Choroid plexus epithelial cell (primary cell): ENCODE measurements around the gene IGFBP6.
A peak's percentile ranks its signal among the peaks of the same experiment; 100 is the strongest.

Experiments used
- DNase-seq: peaks from one replicate; pipeline ENCODE4 v3.0.0-alpha.2; 2010; ENCODE audit warnings: low read depth
- H3K4me3 ChIP-seq: 2 replicates; pipeline ENCODE4 v1.5.1; 2011; ENCODE audit warnings: low read depth, mild to moderate bottlenecking, control low read depth, low read length, moderate library complexity
- TF ChIP-seq, protein P1 (sequence below): conservative IDR thresholded peaks from 2 replicates; pipeline ENCODE4 v1.5.1; 2011; ENCODE audit warnings: low read depth, mild to moderate bottlenecking, control low read depth, inconsistent platforms, low read length, moderate library complexity

Gene IGFBP6

DNA sequence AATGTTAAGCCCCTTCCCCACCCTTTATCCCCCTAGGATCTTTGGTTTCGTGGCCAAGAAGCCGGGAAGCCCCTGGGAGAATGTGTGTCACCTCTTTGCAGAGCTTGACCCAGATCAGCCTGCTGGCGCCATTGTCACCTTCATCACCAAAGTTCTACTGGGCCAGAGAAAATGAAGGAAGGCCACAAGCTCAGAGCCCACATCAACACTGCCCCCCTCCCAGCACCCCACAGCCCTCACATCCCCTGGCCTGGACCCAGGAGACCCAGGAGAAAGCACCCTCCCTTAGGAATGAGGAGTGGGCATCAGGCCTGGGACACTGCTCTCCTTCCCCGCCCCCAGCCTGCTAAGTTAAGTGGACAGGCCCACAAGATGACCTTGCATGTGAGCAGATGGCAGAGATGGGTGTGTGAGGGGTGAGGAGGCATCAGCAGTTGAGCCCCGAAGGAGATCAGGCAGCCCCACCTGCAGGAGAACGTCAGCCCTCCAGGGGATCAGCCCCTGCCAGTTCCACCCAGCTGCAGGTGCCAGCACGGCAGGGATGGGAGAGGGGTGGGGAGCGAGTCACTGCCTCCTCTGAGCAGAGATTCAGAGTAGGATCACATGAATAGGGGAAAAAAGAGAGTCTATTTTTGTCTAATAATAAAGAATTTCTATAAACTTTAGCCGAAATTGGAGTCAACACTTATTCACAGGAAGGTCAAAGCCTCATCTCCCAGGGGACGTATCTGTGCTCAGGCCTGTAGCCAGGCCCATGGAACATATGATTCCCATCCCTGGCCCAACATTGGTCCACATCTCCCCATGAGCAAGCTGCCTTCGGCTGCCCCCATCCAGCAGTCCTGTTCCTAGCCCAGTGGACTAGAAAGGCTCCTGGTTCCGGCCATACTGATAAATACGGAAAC, 33.5 kb upstream of the IGFBP6 start:
- TF ChIP-seq, protein P1, sequence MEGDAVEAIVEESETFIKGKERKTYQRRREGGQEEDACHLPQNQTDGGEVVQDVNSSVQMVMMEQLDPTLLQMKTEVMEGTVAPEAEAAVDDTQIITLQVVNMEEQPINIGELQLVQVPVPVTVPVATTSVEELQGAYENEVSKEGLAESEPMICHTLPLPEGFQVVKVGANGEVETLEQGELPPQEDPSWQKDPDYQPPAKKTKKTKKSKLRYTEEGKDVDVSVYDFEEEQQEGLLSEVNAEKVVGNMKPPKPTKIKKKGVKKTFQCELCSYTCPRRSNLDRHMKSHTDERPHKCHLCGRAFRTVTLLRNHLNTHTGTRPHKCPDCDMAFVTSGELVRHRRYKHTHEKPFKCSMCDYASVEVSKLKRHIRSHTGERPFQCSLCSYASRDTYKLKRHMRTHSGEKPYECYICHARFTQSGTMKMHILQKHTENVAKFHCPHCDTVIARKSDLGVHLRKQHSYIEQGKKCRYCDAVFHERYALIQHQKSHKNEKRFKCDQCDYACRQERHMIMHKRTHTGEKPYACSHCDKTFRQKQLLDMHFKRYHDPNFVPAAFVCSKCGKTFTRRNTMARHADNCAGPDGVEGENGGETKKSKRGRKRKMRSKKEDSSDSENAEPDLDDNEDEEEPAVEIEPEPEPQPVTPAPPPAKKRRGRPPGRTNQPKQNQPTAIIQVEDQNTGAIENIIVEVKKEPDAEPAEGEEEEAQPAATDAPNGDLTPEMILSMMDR: no peak
- H3K4me3 ChIP-seq: no peak overlapping the region
- DNase-seq: peak; percentile 93

DNA sequence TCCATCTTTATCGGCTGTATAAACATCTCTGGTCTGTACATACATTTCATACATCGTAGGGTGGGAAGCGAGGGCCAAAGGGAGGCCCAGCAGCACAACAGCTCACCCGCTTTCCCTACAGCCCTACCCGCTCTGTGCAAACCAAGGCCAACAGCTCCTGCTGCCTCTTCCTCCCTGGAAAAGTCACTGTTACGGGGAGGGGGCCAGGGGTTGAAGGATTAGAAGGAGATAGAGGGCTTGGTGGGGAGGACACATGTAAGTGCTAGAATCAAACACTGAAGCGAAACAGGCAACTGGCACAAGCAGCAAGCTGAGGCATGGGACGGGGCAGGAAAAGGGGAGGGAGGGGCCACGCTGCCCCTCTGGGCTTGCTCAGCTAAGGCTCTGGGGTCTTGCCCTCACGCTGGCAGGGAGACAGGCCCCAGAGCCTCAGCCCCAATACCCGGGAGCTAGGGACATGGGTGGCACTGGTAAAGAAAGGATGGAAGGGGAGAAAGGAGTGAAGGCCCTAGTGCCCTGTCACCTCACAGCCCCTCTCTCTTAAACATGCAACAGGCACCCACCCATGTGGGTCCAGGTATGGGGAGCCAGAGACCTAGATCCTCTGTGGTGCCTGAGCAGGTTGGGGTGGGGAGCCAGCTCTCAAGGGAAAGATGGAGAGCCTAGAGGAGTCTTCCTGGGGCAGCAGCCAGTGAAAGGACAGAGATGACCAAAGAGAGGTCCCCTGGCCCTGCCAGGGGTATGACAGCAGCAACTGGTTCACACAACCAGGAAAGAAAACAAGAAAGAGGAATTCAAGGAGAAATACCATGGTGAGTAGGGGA, 32.6 kb upstream of the IGFBP6 start:
- TF ChIP-seq, protein P1: no peak
- DNase-seq: no peak
- H3K4me3 ChIP-seq: no peak overlapping the region

DNA sequence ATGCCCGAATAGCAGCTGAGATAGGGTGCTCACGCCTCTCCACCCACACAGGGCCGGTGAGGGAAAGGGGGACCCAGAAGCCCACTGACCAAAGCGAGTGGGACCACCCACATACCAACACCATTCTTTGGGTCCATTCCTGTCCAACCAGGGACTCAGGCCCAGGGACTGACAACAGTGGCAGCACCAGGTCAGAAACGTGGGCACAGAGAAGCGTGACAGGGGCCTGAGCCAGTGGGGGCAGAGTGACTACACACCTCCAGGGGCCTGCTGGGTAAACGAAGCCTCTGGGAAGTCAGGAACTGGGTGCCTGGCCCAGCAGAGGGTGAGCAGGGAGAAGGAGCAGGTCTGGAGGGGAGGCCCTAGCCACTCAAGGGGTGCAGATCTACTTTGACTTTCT, 32.0 kb upstream of the IGFBP6 start:
- DNase-seq: no peak
- H3K4me3 ChIP-seq: no peak overlapping the region
- TF ChIP-seq, protein P1: no peak

DNA sequence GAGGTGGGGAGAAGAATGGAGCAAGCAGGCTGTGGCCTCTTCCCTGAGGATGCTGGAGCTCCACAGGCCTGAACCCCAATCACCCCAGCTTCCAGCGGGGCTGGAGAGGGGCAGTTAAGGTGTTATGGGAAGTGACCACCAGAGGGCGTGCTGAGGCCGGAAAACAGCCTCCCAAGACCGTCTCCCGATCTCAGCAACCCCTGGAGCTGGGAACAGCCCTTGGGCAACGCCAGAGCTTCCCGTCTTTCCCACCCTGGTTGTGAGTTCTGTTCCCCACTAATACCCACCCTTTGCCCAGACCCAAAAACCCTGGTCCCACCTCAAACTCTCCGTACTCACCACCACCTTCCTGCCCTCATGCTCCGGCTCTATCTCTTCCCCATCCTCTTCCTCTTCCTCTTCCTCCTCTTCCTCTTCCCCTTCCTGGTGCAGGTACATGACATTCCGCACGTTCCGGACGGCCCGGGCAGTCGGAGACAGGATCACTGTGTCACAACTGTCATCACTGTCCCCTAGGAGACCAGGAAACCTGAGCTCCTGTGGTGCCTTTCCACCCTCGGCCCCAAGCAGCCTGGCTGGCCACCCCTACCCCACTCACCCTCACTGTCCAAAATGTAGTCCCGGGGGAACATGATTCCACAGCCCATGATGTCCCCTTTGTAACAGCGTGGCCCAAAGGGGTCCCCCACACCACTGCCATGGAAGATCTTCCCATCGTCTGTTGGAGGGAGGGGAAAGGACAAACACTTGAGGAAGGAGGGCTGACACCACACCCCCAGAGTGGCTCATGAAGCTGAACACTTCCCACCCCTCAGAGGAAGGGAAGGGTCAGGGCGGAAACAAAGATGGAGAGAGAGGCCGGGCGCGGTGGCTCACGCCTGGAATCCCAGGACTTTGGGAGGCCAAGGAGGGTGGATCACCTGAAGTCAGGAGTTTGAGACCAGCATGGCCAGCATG, 31.2 kb upstream of the IGFBP6 start:
- H3K4me3 ChIP-seq: no peak overlapping the region
- TF ChIP-seq, protein P1: peak; percentile 87
- DNase-seq: peak; percentile 84

DNA sequence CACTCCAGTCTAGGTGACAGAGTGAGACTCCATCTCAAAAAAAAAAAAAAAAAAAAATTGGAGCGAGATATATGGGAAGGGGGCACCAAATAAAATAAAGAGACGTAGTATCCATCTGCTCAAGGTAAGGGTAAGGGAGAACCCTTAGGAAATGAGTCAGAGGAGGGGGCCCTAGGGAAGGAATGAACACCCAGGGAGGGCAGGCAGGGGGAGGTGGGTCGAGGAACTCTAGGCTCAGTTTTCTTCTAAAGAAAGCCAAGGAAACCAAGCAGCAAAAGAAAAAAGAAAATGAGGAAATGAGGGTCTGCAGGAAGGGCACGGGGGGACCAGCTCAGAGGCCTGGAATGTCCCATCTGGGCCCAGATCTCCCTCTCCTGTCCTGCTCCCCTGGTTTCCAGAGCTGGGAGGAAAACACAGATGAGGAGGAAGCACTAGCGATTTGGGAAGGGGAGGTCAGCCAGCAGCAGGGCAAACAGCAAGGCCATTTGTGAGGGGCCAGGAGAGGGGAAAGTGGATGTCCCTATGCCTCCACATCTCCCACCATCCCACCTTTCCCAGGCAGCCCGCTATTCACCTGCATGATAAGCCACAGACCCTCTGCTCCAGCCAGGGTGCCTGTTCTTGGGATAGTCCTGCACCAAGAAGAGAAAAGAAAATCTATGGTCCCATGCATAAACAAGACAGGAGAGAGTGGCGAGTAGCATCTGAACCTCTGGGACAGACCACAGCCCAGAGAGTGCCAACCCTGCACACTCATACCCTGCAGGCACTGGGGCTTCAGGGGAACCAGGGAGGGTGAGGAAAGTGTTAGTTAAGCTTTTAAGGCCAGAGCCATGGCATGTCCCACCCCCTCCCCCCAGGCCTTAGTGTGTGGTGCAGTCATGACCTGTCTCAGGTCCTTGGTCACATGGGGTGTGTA, 30.1 kb upstream of the IGFBP6 start:
- H3K4me3 ChIP-seq: no peak overlapping the region

More for the DNA sequence above, 30.1 kb upstream of the IGFBP6 start:
- DNase-seq: peak; percentile 44
- TF ChIP-seq, protein P1: no peak
